Ishikawa (cell line): Measurements from ENCODE around the gene UBE3D.

Experiments
- CREB1 ChIP-seq: IDR thresholded peaks from 2 replicates; pipeline ENCODE4 v1.6.1; 2012; ENCODE audit warnings: low read depth
- EGR1 ChIP-seq: IDR thresholded peaks from 2 replicates; pipeline ENCODE4 v1.6.1; 2012
- EP300 ChIP-seq: IDR thresholded peaks from 2 replicates; pipeline ENCODE4 v1.6.1; 2012; ENCODE audit warnings: borderline replicate concordance
- FOXM1 ChIP-seq: IDR thresholded peaks from 2 replicates; pipeline ENCODE4 v1.6.1; 2012; ENCODE audit warnings: low read depth, borderline replicate concordance
- NFIC ChIP-seq: IDR thresholded peaks from 2 replicates; pipeline ENCODE4 v1.6.1; 2012
- TCF12 ChIP-seq: IDR thresholded peaks from 2 replicates; pipeline ENCODE4 v1.6.1; 2012; ENCODE audit warnings: low read depth
- YY1 ChIP-seq: IDR thresholded peaks from 2 replicates; pipeline ENCODE4 v1.6.1; 2012; ENCODE audit warnings: low read depth
- TF ChIP-seq, protein P1 (sequence below): IDR thresholded peaks from 2 replicates; pipeline ENCODE4 v1.6.1; 2012
- TF ChIP-seq, protein P2 (sequence below): IDR thresholded peaks from 2 replicates; pipeline ENCODE4 v1.6.1; 2012; ENCODE audit warnings: low read depth, mild to moderate bottlenecking

DNA sequence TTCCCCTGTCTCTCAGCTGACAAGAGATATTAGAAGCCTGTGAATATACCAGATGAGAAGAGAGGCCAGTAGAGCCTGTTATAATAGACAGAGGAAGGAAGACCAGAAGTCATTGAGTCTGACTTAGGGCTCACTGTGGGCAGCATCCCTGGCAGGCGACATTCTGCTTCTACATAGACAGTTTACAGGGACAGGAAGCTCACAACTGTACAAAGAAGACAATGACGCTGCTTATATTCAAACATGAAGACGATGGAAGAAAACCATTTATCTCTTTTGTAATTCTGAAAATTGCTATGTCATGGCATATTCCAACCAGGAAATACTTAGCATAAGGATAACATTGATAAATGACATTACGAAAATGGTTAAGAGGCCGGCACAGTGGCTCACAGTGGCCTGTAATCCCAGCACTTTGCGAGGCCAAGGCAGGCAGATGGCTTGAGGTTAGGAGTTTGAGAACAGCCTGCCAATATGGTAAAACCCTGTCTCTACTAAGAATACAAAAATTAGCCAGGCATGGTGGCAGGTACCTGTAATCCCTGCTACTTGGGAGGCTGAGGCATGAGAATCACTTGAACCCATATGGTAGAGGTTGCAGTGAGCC is 170.9 kb downstream of the UBE3D start:
- TF ChIP-seq NFIC (no peak), EGR1 (no peak), CREB1 (no peak), TCF12 (no peak), FOXM1 (no peak), YY1 (no peak), EP300 (no peak)
- TF ChIP-seq, protein P1, sequence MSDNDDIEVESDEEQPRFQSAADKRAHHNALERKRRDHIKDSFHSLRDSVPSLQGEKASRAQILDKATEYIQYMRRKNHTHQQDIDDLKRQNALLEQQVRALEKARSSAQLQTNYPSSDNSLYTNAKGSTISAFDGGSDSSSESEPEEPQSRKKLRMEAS: no peak
- TF ChIP-seq, protein P2, sequence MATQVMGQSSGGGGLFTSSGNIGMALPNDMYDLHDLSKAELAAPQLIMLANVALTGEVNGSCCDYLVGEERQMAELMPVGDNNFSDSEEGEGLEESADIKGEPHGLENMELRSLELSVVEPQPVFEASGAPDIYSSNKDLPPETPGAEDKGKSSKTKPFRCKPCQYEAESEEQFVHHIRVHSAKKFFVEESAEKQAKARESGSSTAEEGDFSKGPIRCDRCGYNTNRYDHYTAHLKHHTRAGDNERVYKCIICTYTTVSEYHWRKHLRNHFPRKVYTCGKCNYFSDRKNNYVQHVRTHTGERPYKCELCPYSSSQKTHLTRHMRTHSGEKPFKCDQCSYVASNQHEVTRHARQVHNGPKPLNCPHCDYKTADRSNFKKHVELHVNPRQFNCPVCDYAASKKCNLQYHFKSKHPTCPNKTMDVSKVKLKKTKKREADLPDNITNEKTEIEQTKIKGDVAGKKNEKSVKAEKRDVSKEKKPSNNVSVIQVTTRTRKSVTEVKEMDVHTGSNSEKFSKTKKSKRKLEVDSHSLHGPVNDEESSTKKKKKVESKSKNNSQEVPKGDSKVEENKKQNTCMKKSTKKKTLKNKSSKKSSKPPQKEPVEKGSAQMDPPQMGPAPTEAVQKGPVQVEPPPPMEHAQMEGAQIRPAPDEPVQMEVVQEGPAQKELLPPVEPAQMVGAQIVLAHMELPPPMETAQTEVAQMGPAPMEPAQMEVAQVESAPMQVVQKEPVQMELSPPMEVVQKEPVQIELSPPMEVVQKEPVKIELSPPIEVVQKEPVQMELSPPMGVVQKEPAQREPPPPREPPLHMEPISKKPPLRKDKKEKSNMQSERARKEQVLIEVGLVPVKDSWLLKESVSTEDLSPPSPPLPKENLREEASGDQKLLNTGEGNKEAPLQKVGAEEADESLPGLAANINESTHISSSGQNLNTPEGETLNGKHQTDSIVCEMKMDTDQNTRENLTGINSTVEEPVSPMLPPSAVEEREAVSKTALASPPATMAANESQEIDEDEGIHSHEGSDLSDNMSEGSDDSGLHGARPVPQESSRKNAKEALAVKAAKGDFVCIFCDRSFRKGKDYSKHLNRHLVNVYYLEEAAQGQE: no peak
